IPS DF 4.7 (cell line): ENCODE results near the gene ZNF575.
"Not testable (repeated sequence)": the region's sequence is repeated elsewhere in the genome, so short reads cannot be mapped to it uniquely, and the experiment has no call there.

Experiments
- DNase-seq: peaks from one replicate; pipeline ENCODE4 v3.0.0-alpha.2; 2013; ENCODE audit warnings: low spot score; ENCODE audit errors: extremely low read depth

Gene ZNF575

DNA sequence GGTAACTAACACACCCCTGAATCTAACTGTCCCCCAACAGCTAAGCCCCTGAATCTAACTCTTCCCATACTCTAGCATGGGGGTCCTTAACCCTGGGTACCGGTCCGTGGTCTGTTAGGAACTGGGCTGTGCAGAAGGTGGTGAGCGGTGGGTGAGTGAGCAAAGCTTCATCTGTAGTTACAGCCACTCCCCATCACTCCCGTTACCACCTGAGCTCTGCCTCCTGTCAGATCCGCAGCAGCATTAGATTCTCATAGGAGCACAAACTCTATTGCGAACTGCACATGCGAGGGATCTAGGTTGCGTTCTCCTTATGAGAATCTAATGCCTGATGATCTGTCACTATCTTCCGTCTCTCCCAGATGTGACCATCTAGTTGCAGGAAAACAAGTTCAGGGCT, 22.3 kb upstream of the ZNF575 start:
- no peak for DNase-seq

DNA sequence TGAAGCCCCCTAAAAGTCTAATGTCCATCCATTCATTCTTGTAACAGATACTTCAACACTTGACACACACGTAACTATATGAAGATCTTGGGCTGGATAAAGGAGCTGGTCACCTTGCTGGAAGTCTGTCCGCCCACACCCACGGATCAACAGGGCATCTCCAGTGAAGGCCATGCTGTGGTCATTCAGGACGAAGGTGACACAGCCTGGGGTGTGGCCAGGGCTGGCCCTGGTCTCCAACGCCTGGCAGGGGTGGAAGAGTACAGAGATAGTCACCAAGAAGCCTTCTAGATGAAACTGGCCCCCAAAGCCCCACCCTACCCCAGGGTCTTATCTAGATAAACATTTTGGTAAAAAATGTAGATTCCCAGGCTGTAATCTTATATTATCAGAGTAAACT, 21.7 kb upstream of the ZNF575 start:
- DNase-seq = no peak

DNA sequence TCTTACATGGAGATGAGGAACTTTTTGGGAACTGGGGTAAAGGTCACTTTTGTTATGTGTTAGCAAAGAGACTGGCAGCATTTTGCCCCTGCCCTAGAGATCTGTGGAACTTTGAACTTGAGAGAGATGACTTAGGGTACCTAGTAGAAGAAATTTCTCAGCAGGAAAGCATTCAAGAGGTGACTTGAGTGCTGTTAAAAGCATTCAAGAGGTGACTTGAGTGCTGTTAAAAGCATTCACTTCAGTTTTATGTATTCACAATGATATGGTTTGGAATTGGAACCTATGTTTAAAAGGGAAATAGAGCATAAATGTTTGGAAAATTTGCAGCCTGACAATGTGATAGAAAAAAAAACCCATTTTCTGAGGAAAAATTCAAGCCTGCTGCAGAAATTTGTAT, 20.6 kb upstream of the ZNF575 start:
- DNase-seq = not testable (repeated sequence)

DNA sequence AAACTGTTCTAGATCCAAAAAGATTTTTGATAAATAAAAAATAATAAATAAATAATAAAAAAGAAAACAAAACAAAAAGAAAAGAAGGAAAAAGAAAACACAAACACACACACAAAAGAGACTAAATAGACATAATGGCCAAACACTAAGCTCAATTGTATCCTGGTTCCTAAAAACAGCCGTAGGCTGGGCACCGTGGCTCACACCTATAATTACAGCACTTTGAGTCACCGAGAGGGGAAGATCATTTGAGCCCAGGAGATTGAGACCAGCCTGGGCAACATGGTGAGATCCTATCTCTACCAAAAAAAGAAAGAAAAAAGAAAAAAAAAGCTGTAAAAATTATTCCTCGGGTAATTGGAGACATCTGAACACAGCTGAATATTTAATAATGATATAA, 14.9 kb upstream of the ZNF575 start:
- DNase-seq = no peak

DNA sequence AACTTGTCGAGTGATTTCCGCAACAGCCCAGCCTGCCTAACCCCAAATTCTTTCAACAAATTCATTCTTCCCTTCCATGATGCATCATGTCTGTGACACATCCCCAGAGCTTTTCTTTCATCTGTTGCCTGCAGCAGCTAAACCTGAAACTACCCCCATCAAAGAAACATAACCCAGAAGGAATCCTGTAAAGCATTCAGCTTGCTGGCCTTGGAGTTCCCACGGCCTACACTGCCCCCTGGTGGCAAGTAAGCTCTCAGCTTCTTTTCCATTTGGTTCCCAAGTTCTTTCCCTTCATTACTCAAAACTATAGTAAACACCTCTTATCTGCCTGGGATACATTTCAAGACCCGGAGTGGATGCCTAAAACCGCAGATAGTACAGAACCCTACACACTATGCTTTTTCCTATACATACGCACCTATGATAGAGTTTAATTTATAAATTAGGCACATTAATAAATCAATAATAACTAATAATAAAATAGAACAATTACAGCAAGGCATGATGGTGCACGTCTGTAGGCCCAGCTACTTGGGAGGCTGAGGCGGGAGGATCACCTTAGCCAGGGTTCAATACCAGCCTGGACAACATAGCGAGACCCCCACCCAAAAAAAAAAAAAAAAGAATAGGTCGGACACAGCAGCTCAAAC, 13.4 kb upstream of the ZNF575 start:
- DNase-seq = no peak

DNA sequence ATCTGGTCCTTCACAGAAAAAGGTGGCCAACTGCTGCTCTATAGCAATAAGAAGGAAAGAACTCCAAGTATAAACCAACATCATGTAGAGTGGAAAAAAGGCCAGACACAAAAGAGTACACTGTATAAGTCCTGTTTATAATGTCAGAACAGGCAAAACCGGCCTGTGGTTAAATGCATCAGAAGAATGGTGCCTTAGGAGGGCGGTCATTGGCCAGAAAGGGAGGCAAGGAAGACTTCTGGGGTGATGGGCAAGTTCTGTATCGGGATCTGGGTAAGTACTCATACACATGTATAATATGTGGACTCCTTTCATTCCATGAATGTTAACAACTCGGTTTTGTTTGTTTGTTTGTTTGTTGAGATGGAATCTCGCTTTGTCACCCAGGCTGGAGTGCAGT, 10.1 kb upstream of the ZNF575 start:
- no peak for DNase-seq

DNA sequence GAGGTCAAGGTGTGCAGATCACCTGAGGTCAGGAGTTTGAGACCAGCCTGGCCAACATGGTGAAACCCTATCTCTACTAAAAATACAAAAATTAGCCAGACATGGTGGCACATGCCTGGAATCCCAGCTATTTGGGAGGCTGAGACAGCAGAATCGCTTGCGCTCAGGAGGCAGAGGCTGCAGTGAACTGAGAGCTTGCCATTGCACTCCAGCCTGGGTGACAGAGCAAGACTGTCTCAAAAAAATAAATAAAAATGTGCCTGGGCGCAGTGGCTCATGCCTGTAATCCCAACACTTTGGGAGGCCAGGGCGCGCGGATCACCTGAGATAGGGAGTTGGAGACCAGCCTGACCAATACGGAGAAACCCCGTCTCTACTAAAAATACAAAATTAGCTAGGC, 9.3 kb upstream of the ZNF575 start:
- not testable (repeated sequence) for DNase-seq

DNA sequence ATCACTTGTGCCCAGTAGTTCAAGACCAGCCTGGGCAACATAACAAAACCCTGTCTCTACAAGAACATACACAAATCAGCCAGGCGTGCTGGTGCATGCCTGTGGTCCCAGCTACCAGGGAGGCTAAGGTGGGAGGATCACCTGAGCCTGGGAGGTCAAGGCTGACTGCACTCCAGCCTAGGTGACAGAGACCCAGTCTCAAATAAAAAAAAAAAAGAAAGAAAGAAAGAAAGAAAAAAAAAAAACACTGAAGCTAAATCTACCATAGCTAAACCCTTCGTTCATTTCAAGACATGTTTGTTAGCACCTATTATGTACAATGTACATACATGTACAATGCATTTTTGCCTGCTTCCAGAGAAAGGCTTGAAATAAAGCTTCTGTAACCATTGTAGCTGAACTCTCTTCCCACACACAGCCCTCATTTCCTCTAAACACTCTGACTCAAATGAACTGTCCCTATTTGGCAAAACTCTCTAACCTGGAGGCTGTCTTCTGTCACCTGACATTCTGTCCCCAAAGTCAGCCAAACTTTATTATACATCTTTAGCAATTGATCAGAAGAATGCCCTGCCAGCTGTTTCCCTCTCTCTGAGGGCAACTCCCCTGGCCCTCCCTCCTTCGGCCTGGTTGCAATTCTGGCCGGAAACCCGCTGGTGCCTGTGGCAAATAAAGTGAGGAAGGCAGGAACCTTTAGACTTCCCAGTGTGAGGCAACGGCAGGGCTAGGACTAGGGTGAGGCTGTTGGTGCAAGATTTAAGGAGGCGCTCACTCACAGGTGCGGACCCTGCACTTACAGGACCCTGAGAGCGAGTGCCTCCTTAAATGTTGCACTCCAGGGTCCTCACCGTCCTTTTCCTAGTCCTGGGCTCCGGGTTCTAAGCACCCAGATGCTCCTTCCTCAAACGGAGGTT, 7.8 kb upstream of the ZNF575 start:
- no peak for DNase-seq

DNA sequence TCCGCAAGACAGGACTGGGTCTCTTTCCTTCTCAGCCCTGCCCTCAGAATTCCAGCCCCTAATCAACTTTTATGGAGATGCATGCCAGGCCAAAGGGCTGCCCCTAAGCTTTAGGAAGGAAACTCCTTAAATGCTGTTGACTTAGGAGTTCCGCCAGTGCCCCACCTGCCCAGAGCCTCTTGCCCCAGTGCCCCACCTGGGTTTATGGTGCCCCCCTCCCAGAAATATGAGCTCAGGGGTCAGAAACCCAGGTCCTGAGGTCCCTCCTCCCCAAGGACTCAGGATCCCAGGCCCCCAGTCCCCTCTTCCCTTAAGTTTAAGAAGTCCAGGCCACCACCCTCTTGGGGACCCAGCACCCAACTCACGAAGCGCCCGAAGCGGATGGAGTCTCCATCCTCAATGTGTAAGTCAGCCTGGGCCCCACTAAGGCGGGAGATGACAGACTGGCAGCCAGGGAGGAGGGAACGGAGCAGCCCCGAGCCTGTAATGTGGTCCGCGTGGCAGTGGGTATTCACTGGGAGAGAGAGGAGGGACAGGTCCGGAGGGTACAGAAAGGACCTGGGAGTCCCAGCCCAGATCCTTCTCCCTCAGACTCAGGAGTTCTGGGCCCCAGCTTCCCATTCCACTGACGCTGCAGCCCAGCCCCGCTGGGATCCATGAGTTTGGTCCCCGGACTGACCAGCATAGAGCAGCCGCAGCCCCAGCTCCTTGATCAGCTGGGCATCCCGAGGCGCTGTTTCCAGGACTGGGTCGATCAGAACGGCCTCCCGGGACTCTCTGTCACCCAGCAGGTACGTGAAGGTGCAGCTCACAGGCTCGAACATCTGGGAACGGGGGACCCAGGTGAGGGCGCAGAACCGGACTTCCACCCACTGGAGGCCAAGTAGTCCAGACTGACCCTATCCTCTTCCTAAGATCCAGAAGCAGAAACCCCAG, 6.9 kb upstream of the ZNF575 start:
- DNase-seq = no peak

DNA sequence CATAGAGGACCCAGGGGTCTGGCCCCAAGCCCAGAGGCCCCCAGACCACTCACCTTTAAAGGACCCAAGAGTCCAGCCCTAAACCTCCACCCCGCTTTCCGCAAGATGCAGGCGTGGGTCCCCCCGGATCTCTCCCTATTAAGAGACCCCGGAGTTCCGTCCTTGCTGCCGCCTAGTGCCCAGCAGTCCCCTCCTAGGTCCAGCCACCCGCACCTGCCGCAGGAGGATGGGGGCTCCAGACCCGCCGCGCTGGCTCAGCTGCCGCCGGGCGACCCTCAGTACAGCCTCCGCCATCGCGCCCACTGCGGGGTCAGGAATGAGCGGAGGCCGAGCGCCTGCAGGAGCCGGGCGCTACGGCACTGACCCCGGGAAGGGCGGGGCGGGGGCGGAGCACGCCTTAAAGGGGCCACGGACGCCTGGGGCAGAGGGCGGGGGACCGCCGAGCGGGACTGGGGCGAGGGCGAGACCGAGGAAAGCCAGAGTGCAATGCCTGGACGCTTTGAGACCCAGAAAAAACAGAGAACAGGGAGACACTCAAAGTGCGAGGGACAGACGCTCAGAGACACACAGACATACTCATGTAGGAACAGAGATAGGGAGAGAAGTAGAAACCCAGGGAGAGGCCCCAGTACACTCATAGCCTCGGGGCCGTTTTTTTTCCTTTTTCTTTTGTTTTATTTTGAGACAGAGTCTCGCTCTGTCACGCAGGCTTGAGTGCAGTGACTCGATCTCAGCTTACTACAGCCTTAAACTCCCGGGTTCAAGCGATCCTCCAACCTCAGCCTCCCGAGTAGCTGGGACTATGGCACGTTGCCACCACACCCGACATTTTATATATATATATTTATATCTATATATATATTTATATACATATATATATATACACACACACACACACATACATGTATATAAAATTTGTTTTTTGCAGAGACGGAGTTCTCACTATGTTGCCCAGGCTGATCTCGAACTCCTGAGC, 5.8 kb upstream of the ZNF575 start, which contains the start of gene ETHE1:
ETHE1 (minus strand) TSS at position 318 of the 976 bp plus-strand sequence; CDS start at position 294, 24 bp downstream.
- DNase-seq = no peak

DNA sequence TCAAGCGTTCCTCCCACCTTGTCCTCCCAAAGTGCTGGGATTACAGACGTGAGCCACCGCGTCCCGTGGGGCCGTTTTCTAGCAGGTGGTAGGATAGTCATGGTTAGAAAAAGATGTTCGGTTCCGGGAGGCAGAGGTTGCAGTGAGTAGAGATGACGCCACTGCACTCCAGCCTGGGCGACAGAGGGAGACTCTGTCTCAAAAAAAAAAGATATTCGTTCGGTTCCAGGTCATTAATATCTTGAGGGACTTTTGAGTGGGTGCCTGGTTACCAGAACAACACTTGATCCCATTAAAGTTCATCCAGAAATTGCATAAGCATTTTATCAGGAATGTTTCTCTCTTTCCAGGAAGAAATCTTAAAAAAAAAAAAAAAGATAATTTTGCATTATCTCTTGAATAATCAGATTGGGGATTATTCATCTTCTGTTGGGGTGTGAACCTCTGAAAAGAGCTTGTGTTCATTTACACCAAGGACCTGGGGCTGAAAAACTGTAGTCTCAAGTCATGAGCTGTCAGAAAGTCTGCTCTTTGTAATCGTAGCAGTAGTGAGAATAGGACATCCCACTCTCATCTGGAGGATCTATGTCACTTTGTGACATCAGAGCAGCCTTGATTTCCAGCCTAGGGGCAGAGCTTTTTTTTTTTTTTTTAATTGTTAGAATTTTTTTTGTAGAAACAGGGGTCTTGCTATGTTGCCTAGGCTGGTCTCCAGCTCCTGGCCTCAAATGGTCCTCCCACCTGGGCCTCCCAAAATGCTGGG, 4.9 kb upstream of the ZNF575 start:
- no peak for DNase-seq

DNA sequence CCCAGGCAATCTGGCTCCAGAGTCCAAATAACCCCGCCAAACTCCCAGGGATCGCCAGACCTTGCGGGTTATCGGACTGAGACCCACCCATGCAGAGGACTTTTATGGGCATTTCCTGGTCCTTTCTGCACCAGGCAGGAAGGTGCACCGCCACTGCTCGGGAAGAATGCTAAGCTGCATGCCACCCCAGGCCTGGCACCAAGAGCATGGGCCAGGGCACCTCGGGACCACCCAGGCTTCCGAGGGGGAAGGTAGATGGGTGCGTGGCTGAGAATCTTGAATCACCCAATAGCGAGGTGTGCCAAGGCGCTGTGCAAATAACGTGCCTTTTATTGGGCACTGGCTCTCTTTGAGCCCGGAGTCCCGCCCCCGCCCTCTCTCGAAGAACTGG, 422 bp upstream of the ZNF575 start:
- no peak for DNase-seq

DNA sequence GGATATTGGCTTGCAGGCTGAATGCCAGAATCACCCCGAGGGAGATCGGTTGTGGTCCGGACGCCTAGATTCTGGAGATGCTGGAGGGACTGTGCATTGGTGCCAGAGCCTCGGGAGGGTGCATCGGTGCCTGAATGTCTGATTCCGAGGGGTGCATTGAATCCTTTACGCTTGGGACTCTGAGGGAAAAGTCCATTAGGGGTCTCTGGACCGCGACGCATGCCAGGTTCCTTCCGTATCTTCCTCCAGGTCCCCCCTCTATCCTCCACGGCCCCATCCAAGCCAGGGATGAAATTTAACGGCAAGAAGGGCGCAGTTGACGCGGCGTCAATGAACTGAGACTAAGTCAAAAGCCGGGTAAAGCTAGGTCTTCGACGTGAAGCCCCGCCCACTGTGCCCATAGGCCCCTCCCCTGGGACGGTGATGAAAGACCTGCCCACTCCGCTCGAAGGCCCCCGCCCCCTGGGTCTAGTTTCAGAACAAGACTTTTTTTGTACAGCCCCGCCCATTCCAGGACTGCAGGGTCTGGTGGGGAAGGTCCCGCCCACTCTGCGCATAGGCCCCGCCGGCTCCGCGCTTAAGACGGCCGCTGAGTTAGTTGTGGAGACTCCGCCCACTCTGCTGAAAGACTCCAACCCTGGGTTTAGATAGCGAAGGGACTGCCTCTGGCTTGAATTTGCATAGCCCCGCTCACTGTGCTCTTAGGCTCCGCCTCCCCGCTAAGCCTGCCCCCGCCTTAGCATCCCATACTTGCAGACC, 737 bp downstream of the ZNF575 start:
- peak; percentile 93 for DNase-seq

DNA sequence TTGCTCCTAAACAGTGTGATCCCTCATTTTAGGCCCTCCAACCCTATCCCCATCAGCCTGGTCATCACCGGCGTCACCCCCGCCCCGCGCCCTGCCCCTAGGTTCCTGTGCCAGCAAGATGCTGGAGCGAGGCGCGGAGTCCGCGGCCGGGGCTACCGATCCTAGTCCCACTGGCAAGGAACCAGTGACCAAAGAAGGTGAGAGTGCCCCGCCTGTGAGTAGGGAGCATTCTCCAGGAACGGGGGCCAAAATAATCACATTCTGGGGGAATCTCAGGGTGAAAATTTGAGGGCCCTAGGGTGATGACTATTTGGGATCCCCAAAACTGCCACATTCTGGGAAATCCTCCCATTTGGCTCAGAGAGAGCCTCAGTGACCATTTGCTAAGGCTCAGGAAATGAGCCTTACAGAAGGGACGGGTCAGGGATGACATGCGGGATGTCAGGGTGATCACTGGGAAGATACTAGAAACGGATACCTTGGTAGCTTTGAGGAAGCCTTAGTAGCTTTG, 1.4 kb downstream of the ZNF575 start:
- no peak for DNase-seq

DNA sequence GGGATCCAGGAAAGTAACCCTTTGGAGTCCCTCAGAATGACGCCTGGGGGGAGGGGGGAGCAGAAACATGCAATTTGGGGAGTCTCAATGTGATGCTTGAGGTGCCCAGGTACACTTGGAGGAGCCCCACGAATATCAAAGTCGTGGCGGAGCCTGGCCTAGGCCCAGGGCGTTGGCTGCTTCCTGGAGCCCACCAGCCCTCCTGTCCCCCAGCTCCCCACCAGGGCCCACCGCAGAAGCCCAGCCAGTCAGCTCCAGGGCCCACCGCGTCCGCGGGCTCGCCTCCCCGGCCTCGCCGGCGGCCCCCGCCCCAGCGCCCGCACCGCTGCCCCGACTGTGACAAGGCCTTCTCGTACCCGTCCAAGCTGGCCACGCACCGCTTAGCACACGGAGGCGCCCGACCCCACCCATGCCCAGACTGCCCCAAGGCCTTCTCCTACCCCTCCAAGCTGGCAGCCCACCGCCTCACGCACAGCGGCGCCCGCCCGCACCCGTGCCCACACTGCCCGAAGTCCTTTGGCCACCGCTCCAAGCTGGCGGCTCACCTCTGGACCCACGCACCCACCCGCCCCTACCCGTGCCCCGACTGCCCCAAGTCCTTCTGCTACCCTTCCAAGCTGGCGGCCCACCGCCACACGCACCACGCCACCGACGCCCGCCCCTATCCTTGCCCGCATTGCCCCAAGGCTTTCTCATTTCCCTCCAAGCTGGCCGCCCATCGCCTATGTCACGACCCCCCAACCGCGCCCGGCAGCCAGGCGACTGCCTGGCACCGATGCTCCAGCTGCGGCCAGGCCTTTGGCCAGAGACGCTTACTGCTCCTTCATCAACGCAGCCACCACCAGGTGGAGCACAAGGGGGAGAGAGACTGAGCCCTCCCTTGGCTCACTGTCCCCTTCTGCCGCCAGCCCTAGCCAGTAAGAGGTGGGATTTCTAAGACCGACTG, 2.1 kb downstream of the ZNF575 start:
- no peak for DNase-seq

DNA sequence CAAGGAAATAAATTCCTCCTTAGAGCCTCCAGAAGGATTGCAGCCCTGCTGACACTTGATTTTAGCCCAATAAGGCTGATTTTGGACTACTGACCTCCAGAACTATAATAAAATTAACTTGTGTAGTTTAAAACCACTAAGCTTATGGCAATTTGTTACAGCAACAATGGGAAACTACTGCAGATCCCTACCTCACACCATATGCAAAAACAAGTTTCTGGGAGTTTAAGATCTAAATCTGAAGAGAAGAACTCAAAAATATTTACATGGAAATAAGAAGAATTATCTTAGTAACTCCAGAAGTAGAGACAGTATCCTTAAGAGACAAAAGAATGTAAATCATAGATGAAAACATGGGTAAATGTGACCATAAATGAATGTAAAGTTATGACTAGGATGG, 5.9 kb downstream of the ZNF575 start:
- no peak for DNase-seq

DNA sequence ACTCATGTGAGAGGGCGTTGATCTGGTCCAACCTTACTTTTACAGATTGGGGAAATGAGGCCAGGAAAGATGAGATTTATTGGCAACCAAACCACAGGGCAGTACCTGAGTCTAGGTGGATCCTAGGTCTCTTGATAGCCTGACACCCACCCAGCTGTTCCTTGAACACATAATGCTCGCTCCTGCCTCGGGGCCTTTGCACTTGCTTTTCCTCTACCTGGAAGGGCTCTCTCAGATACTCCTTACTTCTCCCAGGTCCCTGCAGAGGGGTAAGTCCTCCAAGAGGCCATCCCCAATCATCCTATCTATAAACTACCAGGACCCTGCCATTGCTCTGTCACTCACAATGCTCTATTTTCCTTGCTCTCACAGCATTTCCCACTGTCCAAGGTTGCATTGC, 7.4 kb downstream of the ZNF575 start:
- DNase-seq = no peak
